Upper lobe of right lung (tissue), 1 donor: ENCODE data around the gene MAST1. TPM values are rescaled to one million over a fixed set of nuclear protein-coding genes. Genes with fewer than 3 reads are reported as not detected.

Source experiments
- ATAC-seq: fragments of 200-7000 bp; cut with Tn5 transposase; one replicate; pipeline ENCODE4 v1.9.1; 2020; ENCODE audit warnings: mild to moderate bottlenecking, moderate library complexity
- DNase-seq: peaks from one replicate; pipeline ENCODE4 v3.0.0-alpha.2; 2020
- H3K27ac ChIP-seq: fragments of 200-600 bp; one replicate; pipeline ENCODE4 v1.8.0; 2022
- H3K27me3 ChIP-seq: fragments of 200-600 bp; one replicate; pipeline ENCODE4 v1.8.0; 2022; ENCODE audit warnings: mild to moderate bottlenecking
- H3K36me3 ChIP-seq: fragments of 200-600 bp; one replicate; pipeline ENCODE4 v1.8.0; 2022
- H3K4me1 ChIP-seq: fragments of 200-600 bp; one replicate; pipeline ENCODE4 v1.8.0; 2022
- H3K4me3 ChIP-seq: fragments of 200-600 bp; one replicate; pipeline ENCODE4 v1.8.0; 2022; ENCODE audit warnings: mild to moderate bottlenecking
- H3K9me3 ChIP-seq: fragments of 200-600 bp; one replicate; pipeline ENCODE4 v1.8.0; 2022
- CTCF ChIP-seq: fragments of 200-600 bp; IDR thresholded peaks from one replicate; pipeline ENCODE4 v1.8.0; 2022; ENCODE audit warnings: antibody characterized with exemption
- intact Hi-C: fragments of 100-400 bp; cut with DNase I; formaldehyde crosslinking; loops from one replicate; pipeline ENCODE4 v1.11.0; 2022
- total RNA-seq: library from RNA; stranded (reverse); fragmentation: NEBNext Ultra II Directional; extraction: Animal tissue kit (Norgen Biotek cat#: 25700); gene quantifications from one replicate; pipeline ENCODE4 v1.2.1, GENCODE V29; 2021
- donor health status: DM: no; HTN: yes; CAD: no; lungs with severe emphysema.

Gene MAST1
- total RNA-seq, 1 donor from 2014 or later = not detected

- intact Hi-C loops = no loop called here
- H3K27me3 ChIP-seq = peaks cover 97% of the 10 kb centered on the region
- no peak overlapping the region for H3K27ac ChIP-seq
- H3K36me3 ChIP-seq = no peaks in the 10 kb centered on the region
- H3K4me1 ChIP-seq = peaks cover 12% of the 10 kb centered on the region
- no peak for TF ChIP-seq CTCF
- DNase-seq (no peak), ATAC-seq (no peak)
- no peaks in the 10 kb centered on the region for H3K9me3 ChIP-seq
- no peak overlapping the region for H3K4me3 ChIP-seq
These were observed 806 bp downstream of the MAST1 start for GRCh38 chr19:12838886-12839756.

GRCh38 chr19:12840091-12841079 is 2.1 kb downstream of the MAST1 start:
- peaks cover 9% of the 10 kb centered on the region for H3K4me1 ChIP-seq
- no peak overlapping the region for H3K27ac ChIP-seq
- TF ChIP-seq CTCF = no peak
- intact Hi-C loops = no loop called here
- H3K4me3 ChIP-seq = peak overlapping the region; percentile 15
- peaks cover 97% of the 10 kb centered on the region for H3K27me3 ChIP-seq
- H3K36me3 ChIP-seq = no peaks in the 10 kb centered on the region
- H3K9me3 ChIP-seq = no peaks in the 10 kb centered on the region
- DNase-seq (peak; percentile 85), ATAC-seq (peak; percentile 87)

- DNase-seq (peak; percentile 69), ATAC-seq (no peak)
- Histone ChIP-seq H3K27me3 (peaks cover 95% of the 10 kb centered on the region), H3K4me1 (peaks cover 9% of the 10 kb centered on the region), H3K9me3 (no peaks in the 10 kb centered on the region), H3K36me3 (no peaks in the 10 kb centered on the region), H3K4me3 (peak overlapping the region; percentile 15), H3K27ac (no peak overlapping the region)
- no peak for TF ChIP-seq CTCF
- intact Hi-C loops = no loop called here
These were observed 2.8 kb downstream of the MAST1 start for GRCh38 chr19:12841094-12841493.

DNA sequence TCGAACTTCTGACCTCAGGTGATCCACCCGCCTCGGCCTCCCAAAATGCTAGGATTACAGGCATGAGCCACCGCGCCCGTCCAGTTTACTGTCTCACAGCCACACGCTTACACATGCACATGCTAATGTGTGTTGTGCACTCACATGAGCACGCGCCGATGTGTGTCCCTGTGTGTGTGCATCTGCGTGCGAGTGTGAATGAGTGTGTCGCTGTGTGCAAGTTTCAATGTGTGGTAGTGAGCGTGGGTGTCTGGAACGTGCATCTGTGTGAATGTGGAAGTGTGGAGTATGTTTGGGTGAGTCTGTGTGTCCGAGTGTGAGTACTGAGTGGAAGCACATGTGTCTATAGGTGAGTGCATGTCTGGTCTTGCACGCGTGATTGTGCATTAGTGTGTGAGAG is 4.2 kb downstream of the MAST1 start:
- ATAC-seq (no peak), DNase-seq (no peak)
- intact Hi-C loops = no loop called here
- Histone ChIP-seq H3K36me3 (no peaks in the 10 kb centered on the region), H3K9me3 (no peaks in the 10 kb centered on the region), H3K27ac (no peak overlapping the region), H3K27me3 (peaks cover 85% of the 10 kb centered on the region), H3K4me1 (peaks cover 13% of the 10 kb centered on the region), H3K4me3 (no peak overlapping the region)
- TF ChIP-seq CTCF = no peak

DNA sequence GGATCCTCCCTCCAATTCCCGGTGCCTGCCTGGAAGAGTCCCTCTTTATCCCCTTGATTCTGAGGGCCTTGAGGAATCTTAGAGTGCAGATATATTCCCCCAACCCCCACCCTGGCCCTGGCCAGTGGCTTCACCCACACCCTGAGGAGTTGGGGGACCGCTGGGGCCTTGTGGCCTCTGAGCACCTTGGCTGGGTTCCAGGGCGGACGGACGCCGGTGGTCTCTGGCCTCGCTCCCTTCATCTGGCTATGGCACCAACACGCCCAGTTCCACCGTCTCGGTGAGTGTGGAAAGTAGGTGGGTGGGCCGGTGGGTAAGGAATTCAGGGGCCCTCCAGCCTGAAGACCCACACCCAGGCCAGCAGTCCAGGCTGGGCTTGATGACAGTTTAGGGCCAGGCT is 5.0 kb downstream of the MAST1 start:
- no peak for DNase-seq
- intact Hi-C loops = no loop called here
- H3K27ac ChIP-seq = no peak overlapping the region
- H3K4me1 ChIP-seq = peaks cover 18% of the 10 kb centered on the region
- H3K4me3 ChIP-seq = no peak overlapping the region
- no peaks in the 10 kb centered on the region for H3K9me3 ChIP-seq
- TF ChIP-seq CTCF = no peak
- H3K27me3 ChIP-seq = peaks cover 79% of the 10 kb centered on the region
- no peak for ATAC-seq
- no peaks in the 10 kb centered on the region for H3K36me3 ChIP-seq
